ENCODE measurements around the gene SLC8A3.

GRCh38 chr14:70162358-70162757 is 26.4 kb downstream of the SLC8A3 start:
- TF ChIP-seq, protein P1, sequence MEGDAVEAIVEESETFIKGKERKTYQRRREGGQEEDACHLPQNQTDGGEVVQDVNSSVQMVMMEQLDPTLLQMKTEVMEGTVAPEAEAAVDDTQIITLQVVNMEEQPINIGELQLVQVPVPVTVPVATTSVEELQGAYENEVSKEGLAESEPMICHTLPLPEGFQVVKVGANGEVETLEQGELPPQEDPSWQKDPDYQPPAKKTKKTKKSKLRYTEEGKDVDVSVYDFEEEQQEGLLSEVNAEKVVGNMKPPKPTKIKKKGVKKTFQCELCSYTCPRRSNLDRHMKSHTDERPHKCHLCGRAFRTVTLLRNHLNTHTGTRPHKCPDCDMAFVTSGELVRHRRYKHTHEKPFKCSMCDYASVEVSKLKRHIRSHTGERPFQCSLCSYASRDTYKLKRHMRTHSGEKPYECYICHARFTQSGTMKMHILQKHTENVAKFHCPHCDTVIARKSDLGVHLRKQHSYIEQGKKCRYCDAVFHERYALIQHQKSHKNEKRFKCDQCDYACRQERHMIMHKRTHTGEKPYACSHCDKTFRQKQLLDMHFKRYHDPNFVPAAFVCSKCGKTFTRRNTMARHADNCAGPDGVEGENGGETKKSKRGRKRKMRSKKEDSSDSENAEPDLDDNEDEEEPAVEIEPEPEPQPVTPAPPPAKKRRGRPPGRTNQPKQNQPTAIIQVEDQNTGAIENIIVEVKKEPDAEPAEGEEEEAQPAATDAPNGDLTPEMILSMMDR (IDR thresholded peaks at IDR 0.05), result no peak
- TF ChIP-seq USF2 (IDR thresholded peaks at IDR 0.05; ENCODE audit: borderline replicate concordance, low read depth, low read length) (no peak), EP300 (IDR thresholded peaks at IDR 0.05; ENCODE audit: borderline replicate concordance in 1 of 2, low read depth in 1 of 2, low read length in 1 of 2) (peak in 1 of 2 experiments; percentile 87; a peak in 2 of 4 replicates), RFX5 (IDR thresholded peaks at IDR 0.05; ENCODE audit: low read length) (no peak), GABPA (IDR thresholded peaks at IDR 0.05; ENCODE audit: low read depth) (no peak), TCF12 (IDR thresholded peaks at IDR 0.05) (0 out of 2 replicates have a peak, but pooled peaks have one; percentile 8), SMC3 (IDR thresholded peaks at IDR 0.05; ENCODE audit: low read depth, low read length) (no peak), NRF1 (IDR thresholded peaks at IDR 0.05; ENCODE audit: low read depth, low read length) (no peak), GATA2 (CRISPR knock-in tag; IDR thresholded peaks at IDR 0.05) (peak; percentile 28; the same call in 1 of the 2 replicates), RCOR1 (IDR thresholded peaks at IDR 0.05; ENCODE audit: low read length) (no peak), MXI1 (IDR thresholded peaks at IDR 0.05; ENCODE audit: low read depth, low read length) (peak; percentile 50; the same call in 1 of the 2 replicates)
- TF ChIP-seq, protein P2, sequence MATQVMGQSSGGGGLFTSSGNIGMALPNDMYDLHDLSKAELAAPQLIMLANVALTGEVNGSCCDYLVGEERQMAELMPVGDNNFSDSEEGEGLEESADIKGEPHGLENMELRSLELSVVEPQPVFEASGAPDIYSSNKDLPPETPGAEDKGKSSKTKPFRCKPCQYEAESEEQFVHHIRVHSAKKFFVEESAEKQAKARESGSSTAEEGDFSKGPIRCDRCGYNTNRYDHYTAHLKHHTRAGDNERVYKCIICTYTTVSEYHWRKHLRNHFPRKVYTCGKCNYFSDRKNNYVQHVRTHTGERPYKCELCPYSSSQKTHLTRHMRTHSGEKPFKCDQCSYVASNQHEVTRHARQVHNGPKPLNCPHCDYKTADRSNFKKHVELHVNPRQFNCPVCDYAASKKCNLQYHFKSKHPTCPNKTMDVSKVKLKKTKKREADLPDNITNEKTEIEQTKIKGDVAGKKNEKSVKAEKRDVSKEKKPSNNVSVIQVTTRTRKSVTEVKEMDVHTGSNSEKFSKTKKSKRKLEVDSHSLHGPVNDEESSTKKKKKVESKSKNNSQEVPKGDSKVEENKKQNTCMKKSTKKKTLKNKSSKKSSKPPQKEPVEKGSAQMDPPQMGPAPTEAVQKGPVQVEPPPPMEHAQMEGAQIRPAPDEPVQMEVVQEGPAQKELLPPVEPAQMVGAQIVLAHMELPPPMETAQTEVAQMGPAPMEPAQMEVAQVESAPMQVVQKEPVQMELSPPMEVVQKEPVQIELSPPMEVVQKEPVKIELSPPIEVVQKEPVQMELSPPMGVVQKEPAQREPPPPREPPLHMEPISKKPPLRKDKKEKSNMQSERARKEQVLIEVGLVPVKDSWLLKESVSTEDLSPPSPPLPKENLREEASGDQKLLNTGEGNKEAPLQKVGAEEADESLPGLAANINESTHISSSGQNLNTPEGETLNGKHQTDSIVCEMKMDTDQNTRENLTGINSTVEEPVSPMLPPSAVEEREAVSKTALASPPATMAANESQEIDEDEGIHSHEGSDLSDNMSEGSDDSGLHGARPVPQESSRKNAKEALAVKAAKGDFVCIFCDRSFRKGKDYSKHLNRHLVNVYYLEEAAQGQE (IDR thresholded peaks at IDR 0.05; ENCODE audit: low read depth, low read length), result no peak

Measured in SK-N-SH (cell line).